Measurements from ENCODE around the gene FAM163B. TPM values are rescaled to one million over a fixed set of nuclear protein-coding genes. Genes with fewer than 3 reads are reported as not detected.

Gene FAM163B
- total RNA-seq, 1 donor from 2014 or later, result not detected

GRCh38 chr9:133632806-133633680 lies 23.9 kb upstream of the FAM163B start:
- no peak overlapping the region for H3K27ac Mint-ChIP-seq (ENCODE audit: unreplicated experiment)
- no peak for FAIRE-seq

GRCh38 chr9:133631111-133631510 lies 21.9 kb upstream of the FAM163B start:
- no peaks in the 10 kb centered on the region for H3K9me3 ChIP-seq (ENCODE audit: insufficient read depth, low read depth, low read length)
- peaks cover 1% of the 10 kb centered on the region for H3K4me1 Mint-ChIP-seq (ENCODE audit: low read depth, unreplicated experiment)
- H3K27me3 ChIP-seq (ENCODE audit: insufficient read depth, low read length), result peaks cover 24% of the 10 kb centered on the region
- H3K9me3 Mint-ChIP-seq (ENCODE audit: unreplicated experiment), result peaks cover 14% of the 10 kb centered on the region
- DNase-seq (ENCODE audit: low read depth) (no peak), FAIRE-seq (no peak)
- H3K27ac Mint-ChIP-seq (ENCODE audit: unreplicated experiment), result no peak overlapping the region
- peaks cover 66% of the 10 kb centered on the region for H3K27me3 Mint-ChIP-seq (ENCODE audit: low read depth, unreplicated experiment)
- H3K4me3 ChIP-seq (ENCODE audit: insufficient read depth, low read depth, low read length), result no peak overlapping the region
- H3K79me2 ChIP-seq (ENCODE audit: insufficient read depth, low read length), result no peaks in the 10 kb centered on the region
- H3K4me1 ChIP-seq (ENCODE audit: insufficient read depth, low read length), result no peaks in the 10 kb centered on the region
- no peak overlapping the region for H3K9ac ChIP-seq (ENCODE audit: low read length)
- H3K4me2 ChIP-seq (ENCODE audit: low read length), result no peak overlapping the region
- H2AFZ ChIP-seq (ENCODE audit: low read depth, low read length), result no peak overlapping the region
- H3K4me3 Mint-ChIP-seq (ENCODE audit: unreplicated experiment), result no peak overlapping the region
- no peaks in the 10 kb centered on the region for H3K36me3 Mint-ChIP-seq (ENCODE audit: low read depth, unreplicated experiment)
- no peaks in the 10 kb centered on the region for H3K36me3 ChIP-seq (ENCODE audit: insufficient read depth, low read length)
- H4K20me1 ChIP-seq (ENCODE audit: insufficient read depth, low read length), result no peaks in the 10 kb centered on the region
- TF ChIP-seq EZH2 (IDR thresholded peaks at IDR 0.05; ENCODE audit: insufficient read depth, low read length) (no peak), CTCF (IDR thresholded peaks at IDR 0.05; ENCODE audit: insufficient read depth, low read depth, low read length) (no peak)
- H3K27ac ChIP-seq (ENCODE audit: low read depth, low read length), result no peak overlapping the region

More at GRCh38 chr9:133632806-133633680, 23.9 kb upstream of the FAM163B start:
- Histone ChIP-seq H3K4me1 (ENCODE audit: insufficient read depth, low read length) (no peaks in the 10 kb centered on the region), H3K4me3 (ENCODE audit: insufficient read depth, low read depth, low read length) (no peak overlapping the region), H2AFZ (ENCODE audit: low read depth, low read length) (no peak overlapping the region), H3K36me3 (ENCODE audit: insufficient read depth, low read length) (no peaks in the 10 kb centered on the region), H4K20me1 (ENCODE audit: insufficient read depth, low read length) (no peaks in the 10 kb centered on the region), H3K79me2 (ENCODE audit: insufficient read depth, low read length) (no peaks in the 10 kb centered on the region), H3K4me2 (ENCODE audit: low read length) (no peak overlapping the region), H3K27ac (ENCODE audit: low read depth, low read length) (no peak overlapping the region), H3K9ac (ENCODE audit: low read length) (no peak overlapping the region), H3K9me3 (ENCODE audit: insufficient read depth, low read depth, low read length) (no peaks in the 10 kb centered on the region), H3K27me3 (ENCODE audit: insufficient read depth, low read length) (peaks cover 27% of the 10 kb centered on the region)
- Mint-ChIP-seq H3K36me3 (ENCODE audit: low read depth, unreplicated experiment) (no peaks in the 10 kb centered on the region), H3K27me3 (ENCODE audit: low read depth, unreplicated experiment) (peaks cover 62% of the 10 kb centered on the region), H3K4me3 (ENCODE audit: unreplicated experiment) (no peak overlapping the region), H3K4me1 (ENCODE audit: low read depth, unreplicated experiment) (peaks cover 1% of the 10 kb centered on the region), H3K9me3 (ENCODE audit: unreplicated experiment) (peaks cover 2% of the 10 kb centered on the region)
- TF ChIP-seq CTCF (IDR thresholded peaks at IDR 0.05; ENCODE audit: insufficient read depth, low read depth, low read length), result no peak
- no peak for TF ChIP-seq EZH2 (IDR thresholded peaks at IDR 0.05; ENCODE audit: insufficient read depth, low read length)
- DNase-seq (ENCODE audit: low read depth), result no peak
